ENCODE data around the gene ERGIC3. TPM values are rescaled to one million over a fixed set of nuclear protein-coding genes. Genes with fewer than 3 reads are reported as not detected.

Gene ERGIC3
- polyA plus RNA-seq, 1 donor (not counting 4 experiments of a cell fraction or from before 2014, with no cell fraction given): 201 TPM

- Histone ChIP-seq H4K20me1 (ENCODE audit: control insufficient read depth, extremely low read depth, insufficient read depth, low read length) (peaks cover 3% of the 10 kb centered on the region), H3K27me3 (ENCODE audit: control insufficient read depth, extremely low read depth, insufficient read depth, low read length) (no peaks in the 10 kb centered on the region), H3K79me2 (ENCODE audit: control insufficient read depth, insufficient read depth, low read length) (no peaks in the 10 kb centered on the region), H3K4me1 (ENCODE audit: control insufficient read depth, extremely low read depth, insufficient read depth, low read length) (peaks cover 13% of the 10 kb centered on the region), H3K9me3 (ENCODE audit: control insufficient read depth, low read depth, low read length) (no peaks in the 10 kb centered on the region), H3K4me3 (ENCODE audit: control insufficient read depth in 2 of 3, extremely low read depth in 1 of 3, insufficient read depth in 2 of 3, low read depth in 1 of 3, low read length in 3 of 3) (no peak overlapping the region), H3K9ac (ENCODE audit: control insufficient read depth, extremely low read depth, insufficient read depth, low read length) (no peak overlapping the region), H3K9me1 (ENCODE audit: control insufficient read depth, extremely low read depth, insufficient read depth, low read length) (no peaks in the 10 kb centered on the region), H2AFZ (ENCODE audit: control insufficient read depth, low read length) (no peak overlapping the region), H3K36me3 (ENCODE audit: control insufficient read depth in 2 of 2, extremely low read depth in 1 of 2, insufficient read depth in 2 of 2, low read length in 2 of 2) (peaks cover 19% of the 10 kb centered on the region in 2 experiments), H3K4me2 (ENCODE audit: control insufficient read depth, extremely low read depth, insufficient read depth, low read depth, low read length) (no peak overlapping the region), H3K27ac (ENCODE audit: control insufficient read depth, insufficient read depth, low read length) (no peak overlapping the region)
- DNase-seq (ENCODE audit: low read depth, low spot score) (no peak), FAIRE-seq (peak; percentile 9)
- dilution Hi-C loops (cut with MboI; ENCODE audit: extremely low pct_ligation_motif_present, low sequenced_read_pairs): no loop called here
- TF ChIP-seq EZH2 (IDR thresholded peaks at IDR 0.05; ENCODE audit: low read length) (no peak), CTCF (optimal IDR thresholded peaks at IDR 0.05 in 1 of 3, IDR thresholded peaks at IDR 0.05 in 1 of 3, conservative IDR thresholded peaks at IDR 0.05 in 1 of 3; ENCODE audit: extremely low read depth in 1 of 3, insufficient read depth in 2 of 3, low read length in 3 of 3) (peak; percentile 61 to 74 (median 70))
Measured at GRCh38 chr20:35511814-35512420, 30.0 kb upstream of the ERGIC3 start.

- H3K27ac ChIP-seq (ENCODE audit: control insufficient read depth, insufficient read depth, low read length): no peak overlapping the region
- H3K79me2 ChIP-seq (ENCODE audit: control insufficient read depth, insufficient read depth, low read length): no peaks in the 10 kb centered on the region
- peaks cover 14 to 15% of the 10 kb centered on the region in 2 experiments for H3K36me3 ChIP-seq (ENCODE audit: control insufficient read depth in 2 of 2, extremely low read depth in 1 of 2, insufficient read depth in 2 of 2, low read length in 2 of 2)
- H3K9ac ChIP-seq (ENCODE audit: control insufficient read depth, extremely low read depth, insufficient read depth, low read length): no peak overlapping the region
- TF ChIP-seq EZH2 (IDR thresholded peaks at IDR 0.05; ENCODE audit: low read length): no peak
- TF ChIP-seq CTCF (optimal IDR thresholded peaks at IDR 0.05 in 1 of 3, IDR thresholded peaks at IDR 0.05 in 1 of 3, conservative IDR thresholded peaks at IDR 0.05 in 1 of 3; ENCODE audit: extremely low read depth in 1 of 3, insufficient read depth in 2 of 3, low read length in 3 of 3): no peak
- FAIRE-seq (no peak), DNase-seq (ENCODE audit: low read depth, low spot score) (no peak)
- no peak overlapping the region for H3K4me3 ChIP-seq (ENCODE audit: control insufficient read depth in 2 of 3, extremely low read depth in 1 of 3, insufficient read depth in 2 of 3, low read depth in 1 of 3, low read length in 3 of 3)
- H4K20me1 ChIP-seq (ENCODE audit: control insufficient read depth, extremely low read depth, insufficient read depth, low read length): peaks cover 3% of the 10 kb centered on the region
- no peak overlapping the region for H3K4me2 ChIP-seq (ENCODE audit: control insufficient read depth, extremely low read depth, insufficient read depth, low read depth, low read length)
- no peaks in the 10 kb centered on the region for H3K9me1 ChIP-seq (ENCODE audit: control insufficient read depth, extremely low read depth, insufficient read depth, low read length)
- no peaks in the 10 kb centered on the region for H3K9me3 ChIP-seq (ENCODE audit: control insufficient read depth, low read depth, low read length)
- dilution Hi-C loops (cut with MboI; ENCODE audit: extremely low pct_ligation_motif_present, low sequenced_read_pairs): no loop called here
- H3K4me1 ChIP-seq (ENCODE audit: control insufficient read depth, extremely low read depth, insufficient read depth, low read length): peaks cover 13% of the 10 kb centered on the region
- H3K27me3 ChIP-seq (ENCODE audit: control insufficient read depth, extremely low read depth, insufficient read depth, low read length): no peaks in the 10 kb centered on the region
- H2AFZ ChIP-seq (ENCODE audit: control insufficient read depth, low read length): no peak overlapping the region
Measured at GRCh38 chr20:35514371-35514932, 27.4 kb upstream of the ERGIC3 start.

Measured in keratinocyte (primary cell).